NCI-H2081 (cell line): ENCODE results near the gene MAPK8IP2.

Source experiments
- DNase-seq, 2 experiments: peaks; one replicate each; lab custom pipeline; 2025; lab: John Stamatoyannopoulos, UW

The MAPK8IP2 gene

GRCh38 chr22:50575426-50575941 lies 25.1 kb upstream of the MAPK8IP2 start:
- no peak for DNase-seq

- DNase-seq: peak in 1 of 2 experiments; percentile 22
These were observed 24.5 kb upstream of the MAPK8IP2 start for GRCh38 chr22:50576070-50576469.

- no peak for DNase-seq
These were observed 23.5 kb upstream of the MAPK8IP2 start for GRCh38 chr22:50576806-50577696.

- DNase-seq: no peak
These were observed 23.0 kb upstream of the MAPK8IP2 start for GRCh38 chr22:50577697-50577986.

- no peak for DNase-seq
These were observed 22.4 kb upstream of the MAPK8IP2 start, which contains the start of gene CPT1B for GRCh38 chr22:50577987-50578775. Gene CPT1B (minus strand): TSS chr22:50578427. CDS start chr22:50577915, 512 bp downstream.

- no peak for DNase-seq
These were observed 21.8 kb upstream of the MAPK8IP2 start for GRCh38 chr22:50578776-50579310.

GRCh38 chr22:50579752-50580151 lies 20.8 kb upstream of the MAPK8IP2 start:
- DNase-seq: no peak

GRCh38 chr22:50581031-50581949 lies 19.3 kb upstream of the MAPK8IP2 start:
- no peak for DNase-seq

GRCh38 chr22:50581950-50582492 lies 18.6 kb upstream of the MAPK8IP2 start:
- DNase-seq: no peak

- DNase-seq: peak; percentile 96
These were observed 17.9 kb upstream of the MAPK8IP2 start, which contains the start of gene CHKB for GRCh38 chr22:50582493-50583293. Gene CHKB (minus strand): TSS chr22:50582849. CDS start chr22:50582781, 68 bp downstream.

- DNase-seq: no peak
These were observed 17.2 kb upstream of the MAPK8IP2 start for GRCh38 chr22:50583294-50583861.

GRCh38 chr22:50584106-50585096 lies 16.2 kb upstream of the MAPK8IP2 start:
- no peak for DNase-seq

GRCh38 chr22:50585238-50585637 lies 15.4 kb upstream of the MAPK8IP2 start:
- no peak for DNase-seq

- no peak for DNase-seq
These were observed 14.8 kb upstream of the MAPK8IP2 start for GRCh38 chr22:50585781-50586180.

GRCh38 chr22:50586416-50586815 lies 14.2 kb upstream of the MAPK8IP2 start:
- DNase-seq: no peak

- no peak for DNase-seq
These were observed 13.2 kb upstream of the MAPK8IP2 start for GRCh38 chr22:50587407-50587806.

- no peak for DNase-seq
These were observed 5.4 kb upstream of the MAPK8IP2 start for GRCh38 chr22:50595189-50595588.

- DNase-seq: no peak
These were observed 3.5 kb upstream of the MAPK8IP2 start for GRCh38 chr22:50597097-50597496.
